CD4-positive, alpha-beta T cell treated with Interleukin-21 for 1 hour (primary cell): ENCODE measurements around the gene KPTN.

Source experiments
- DNase-seq: peaks from one replicate; pipeline ENCODE4 v3.0.0-alpha.2; 2020

The KPTN gene

DNA sequence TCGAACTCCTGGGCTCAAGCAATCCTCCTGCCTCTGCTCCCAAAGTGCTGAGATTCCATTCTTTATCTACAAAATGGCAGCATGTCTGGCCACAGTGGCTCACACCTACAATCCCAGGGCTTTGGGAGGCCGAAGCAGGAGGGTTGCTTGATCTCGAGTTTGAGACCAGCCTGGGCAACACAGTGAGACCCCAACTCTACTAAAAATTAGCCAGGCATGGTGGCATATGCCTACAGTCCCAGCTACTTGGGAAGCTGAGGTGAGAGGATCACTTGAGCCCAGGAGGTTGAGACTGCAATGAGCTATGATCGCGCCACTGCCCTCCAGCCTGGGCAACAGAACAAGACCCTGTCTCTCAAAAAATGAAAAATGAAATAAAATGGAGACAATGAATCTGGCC is 24.7 kb upstream of the KPTN start:
- DNase-seq, result no peak

DNA sequence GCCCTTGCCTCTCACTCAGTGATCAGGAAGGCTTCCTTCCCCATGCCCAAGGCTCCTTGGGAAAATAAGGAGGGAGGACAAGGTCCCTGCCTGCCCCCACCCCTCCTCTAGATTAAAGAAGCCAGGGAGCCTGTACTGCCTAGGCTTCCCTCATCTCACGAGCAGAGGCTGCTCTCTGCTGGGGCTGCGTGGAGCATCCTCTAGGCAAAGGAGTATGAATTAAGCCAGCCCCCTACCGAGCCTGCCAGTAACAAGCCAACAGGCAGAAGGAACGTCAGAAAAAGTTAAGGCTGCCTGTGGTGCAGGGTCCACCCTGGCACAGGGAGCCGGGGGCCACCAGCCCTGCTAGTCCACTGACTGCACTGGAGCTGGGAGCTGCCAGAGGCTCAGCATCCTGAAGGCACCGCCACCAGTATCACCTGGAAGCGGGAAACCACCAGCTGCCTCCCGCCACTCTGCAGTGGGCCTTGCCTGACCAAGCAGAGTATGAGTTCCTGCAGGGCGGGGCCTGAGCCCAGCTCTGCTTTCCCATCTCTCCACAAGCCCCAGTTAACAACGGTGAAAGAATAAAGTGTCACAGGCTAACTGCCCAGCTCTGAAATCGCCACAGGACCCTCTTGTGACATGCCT is 24.0 kb upstream of the KPTN start:
- DNase-seq, result no peak

DNA sequence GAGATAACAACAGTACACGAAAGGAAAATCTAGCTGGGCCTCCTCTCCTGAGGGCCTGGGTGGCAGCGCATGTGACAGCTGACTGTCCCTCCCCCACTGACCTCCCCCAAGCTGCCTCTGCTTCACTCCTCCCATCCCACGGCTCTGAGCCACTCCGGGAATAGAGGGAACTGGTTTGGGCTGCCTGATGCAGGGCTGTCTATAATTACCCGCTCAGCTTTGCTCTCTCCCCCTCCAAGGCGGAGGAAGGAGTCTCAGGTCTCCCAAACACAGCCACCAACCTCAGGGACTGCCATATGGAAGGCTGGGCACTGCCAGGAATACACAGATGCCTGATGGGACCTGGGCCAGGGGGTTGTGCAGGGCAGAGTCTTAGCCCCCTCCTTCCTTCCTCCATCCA is 23.0 kb upstream of the KPTN start:
- DNase-seq, result no peak

DNA sequence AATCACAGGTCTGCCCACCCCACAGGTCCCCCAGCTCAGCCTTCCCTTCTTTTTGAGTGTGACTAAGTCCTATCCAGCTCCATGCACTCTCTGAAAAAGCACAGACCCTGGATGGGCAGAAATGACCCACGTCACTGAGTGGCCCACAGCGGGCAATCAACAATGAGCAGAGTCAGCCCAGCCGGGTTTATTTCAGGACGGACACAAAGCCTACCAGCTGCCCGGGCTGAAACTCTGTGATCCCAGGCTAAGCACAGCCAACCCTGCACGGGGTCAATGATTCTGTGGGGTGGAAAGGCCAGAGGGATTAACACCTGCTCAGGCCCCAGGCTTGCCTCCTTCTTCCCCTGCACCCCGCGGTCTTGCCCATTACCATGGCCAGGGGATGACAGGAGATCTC is 22.4 kb upstream of the KPTN start:
- DNase-seq, result no peak

DNA sequence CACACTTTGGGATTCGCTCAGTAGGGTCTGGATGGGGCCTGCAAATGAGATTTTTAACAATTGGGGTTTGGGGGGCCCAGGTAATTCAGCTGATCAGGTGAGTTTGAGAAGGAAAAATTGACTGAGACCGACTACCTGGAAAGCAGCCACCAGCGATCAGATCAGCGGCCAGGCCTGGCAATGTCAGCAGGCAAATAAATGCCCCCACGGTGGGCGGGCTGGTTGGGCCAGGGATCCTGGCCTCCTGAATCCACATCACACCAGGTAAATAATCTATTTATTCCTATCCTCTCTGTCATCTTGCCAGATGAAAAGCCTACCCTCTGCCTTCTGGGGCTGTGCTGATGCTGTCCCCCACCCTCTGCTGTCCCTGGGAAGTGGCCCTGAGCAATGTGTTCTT is 21.5 kb upstream of the KPTN start:
- DNase-seq, result no peak

DNA sequence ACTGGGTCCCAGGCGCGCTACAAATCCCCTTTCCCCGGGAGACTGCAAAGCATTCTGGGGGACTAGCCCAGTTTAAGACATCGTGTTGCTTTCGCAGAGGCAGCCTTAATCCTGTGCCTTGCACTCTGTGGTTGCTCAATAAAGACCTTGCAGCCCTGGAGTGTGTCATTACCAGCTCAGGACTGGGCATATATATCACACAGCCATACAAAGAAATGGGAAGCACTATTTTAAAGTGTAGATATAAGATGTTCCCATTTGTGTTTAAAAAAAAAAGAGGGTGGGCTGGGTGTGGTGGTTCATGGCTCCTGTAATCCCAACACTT is 19.8 kb upstream of the KPTN start:
- DNase-seq, result no peak

DNA sequence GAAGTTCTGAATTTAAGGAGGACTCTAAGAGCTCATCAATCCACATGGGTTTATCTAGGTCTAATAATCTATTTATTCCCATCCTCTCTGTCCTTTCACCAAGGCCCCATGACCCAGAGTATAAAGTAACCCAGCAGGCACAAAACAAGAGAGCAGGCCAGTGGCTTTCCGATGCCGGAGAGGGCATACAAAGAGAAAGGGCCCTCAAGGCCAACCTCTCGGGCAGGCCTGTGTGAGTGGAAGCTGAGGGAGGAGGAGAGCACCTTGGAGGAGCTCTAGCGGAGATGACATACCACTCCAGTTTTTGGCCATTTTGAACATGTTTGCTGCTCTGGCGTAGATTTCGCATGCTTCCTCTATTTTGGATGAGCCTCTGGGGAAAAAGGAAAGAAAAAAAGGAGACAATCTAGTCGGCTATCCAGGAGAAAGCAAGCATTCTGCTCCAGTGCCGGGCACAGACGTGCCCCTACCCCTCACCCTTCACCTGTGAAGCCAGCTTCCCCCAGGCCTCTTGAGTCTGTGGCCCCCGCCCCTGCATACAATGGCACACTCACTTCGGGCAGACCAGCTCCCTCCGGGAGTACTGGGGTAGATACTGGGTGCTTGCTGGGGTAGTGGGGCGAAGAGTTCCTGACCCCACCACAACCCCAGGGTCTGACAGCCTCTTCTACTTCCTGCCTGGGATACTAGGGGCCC is 19.3 kb upstream of the KPTN start:
- no peak for DNase-seq

DNA sequence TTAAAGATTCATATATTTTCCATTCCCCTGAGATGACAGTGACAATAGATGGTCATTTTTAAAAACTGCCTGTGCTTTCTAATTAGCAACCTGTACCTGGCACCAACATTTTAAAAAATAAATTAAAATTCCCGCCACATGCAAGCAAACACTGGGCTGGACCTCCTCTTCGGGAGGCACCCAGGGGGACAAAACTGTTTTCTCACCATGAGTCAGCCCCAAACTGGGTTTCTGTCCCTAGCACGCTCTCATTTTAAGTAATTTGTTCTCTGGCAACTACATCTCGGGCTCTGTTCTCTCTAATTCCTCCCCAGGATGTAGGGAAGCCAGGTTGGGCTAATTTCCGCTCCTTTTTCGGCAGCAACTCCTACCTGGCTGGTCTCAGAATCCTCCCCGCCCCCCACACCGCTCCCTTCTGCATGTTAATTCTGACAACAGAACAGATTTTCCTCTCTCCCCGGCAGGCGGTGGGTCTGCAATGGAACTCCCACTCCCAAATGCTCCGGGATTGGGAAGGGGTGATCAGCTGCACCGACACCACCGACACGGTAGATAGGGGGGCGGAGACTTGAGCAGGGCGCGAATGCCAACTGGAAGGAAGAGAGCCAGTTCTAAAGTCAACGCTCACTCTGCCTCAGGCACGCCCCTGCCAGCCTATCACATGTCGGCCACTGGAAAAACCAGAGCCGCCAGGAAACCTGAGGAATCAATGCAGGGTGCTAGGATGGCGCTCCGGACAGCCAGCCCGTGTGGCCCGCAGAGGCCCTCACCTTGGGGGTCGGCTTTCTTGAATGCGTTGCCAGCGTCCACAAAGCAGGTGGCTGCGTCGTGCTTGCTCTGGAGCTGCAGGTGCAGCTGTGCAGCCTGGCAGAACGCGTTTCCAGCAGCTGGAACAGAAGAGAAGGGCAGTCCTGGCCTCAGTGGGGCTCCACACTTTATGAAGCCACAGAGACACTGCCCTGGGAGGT is 16.1 kb upstream of the KPTN start:
- DNase-seq, result no peak

DNA sequence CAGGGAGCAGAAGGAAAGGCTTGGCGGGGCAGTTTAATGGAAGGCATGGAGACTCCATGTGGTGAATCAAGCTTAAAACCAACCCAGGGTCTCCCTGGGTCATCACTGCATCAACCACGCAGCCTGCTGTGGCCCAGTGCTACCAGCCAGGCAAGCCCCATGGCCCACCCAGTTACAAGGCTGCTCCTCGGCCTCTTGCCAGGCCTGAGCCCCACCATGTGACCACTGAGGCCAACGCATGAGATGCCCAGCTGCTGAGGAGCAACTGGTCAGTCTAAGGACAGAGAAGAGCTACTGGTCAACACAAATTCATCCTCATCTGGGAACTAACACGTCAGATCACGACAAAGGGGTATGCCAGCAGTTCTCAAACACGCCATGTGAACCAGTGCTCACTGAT is 15.4 kb upstream of the KPTN start:
- DNase-seq, result no peak

DNA sequence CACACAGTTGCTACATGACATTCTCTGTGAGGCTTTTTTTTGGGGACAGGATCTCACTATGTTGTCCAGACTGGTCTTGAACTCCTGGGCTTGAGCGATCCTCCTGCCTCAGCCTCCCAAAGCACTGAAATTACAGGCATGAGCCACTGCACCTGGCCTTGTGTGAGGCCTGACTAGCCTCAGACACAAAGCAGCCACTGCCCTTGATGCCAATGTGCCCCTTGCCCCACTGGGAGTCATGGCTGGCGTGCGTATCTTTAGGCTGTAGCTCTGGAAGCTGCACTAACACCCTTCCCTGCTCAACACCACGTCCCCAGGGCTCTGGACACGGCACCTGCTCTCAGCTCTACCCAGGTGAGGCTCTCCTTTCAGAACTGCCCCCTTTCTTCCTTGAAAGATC is 14.5 kb upstream of the KPTN start:
- DNase-seq, result no peak

DNA sequence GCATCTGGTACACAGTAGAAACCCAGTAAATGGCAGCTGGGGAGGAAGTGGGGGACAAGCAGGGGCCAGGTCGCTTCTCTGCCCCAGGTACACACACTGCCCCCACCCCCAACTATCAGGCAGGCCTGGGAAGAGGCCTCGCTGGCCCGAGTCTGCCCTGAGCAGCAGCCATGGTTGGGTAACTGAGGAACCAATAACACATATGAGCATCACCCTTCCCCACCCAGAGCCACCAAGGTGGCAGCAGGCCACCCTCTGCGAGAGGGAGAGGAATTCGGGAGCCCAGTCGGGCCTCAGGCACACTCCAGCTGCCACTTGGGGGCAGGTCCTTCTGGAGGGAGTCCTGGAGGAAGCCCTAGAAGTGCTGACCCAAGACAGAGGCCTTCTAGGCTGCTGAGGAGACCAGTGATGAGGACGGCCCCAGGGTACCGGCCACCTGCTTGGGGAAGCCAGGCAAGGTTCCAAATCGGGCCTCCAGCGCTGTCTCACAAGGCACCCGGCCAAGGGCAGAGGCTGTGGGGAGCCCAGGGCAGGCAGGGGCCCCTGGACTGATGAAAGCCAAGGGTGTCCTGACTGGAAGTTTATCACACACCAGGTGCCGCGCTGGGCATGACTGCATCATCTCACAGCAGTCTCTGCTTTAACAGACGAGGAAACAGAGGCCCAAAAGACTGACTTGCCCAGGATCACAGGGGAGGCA is 14.0 kb upstream of the KPTN start:
- no peak for DNase-seq

DNA sequence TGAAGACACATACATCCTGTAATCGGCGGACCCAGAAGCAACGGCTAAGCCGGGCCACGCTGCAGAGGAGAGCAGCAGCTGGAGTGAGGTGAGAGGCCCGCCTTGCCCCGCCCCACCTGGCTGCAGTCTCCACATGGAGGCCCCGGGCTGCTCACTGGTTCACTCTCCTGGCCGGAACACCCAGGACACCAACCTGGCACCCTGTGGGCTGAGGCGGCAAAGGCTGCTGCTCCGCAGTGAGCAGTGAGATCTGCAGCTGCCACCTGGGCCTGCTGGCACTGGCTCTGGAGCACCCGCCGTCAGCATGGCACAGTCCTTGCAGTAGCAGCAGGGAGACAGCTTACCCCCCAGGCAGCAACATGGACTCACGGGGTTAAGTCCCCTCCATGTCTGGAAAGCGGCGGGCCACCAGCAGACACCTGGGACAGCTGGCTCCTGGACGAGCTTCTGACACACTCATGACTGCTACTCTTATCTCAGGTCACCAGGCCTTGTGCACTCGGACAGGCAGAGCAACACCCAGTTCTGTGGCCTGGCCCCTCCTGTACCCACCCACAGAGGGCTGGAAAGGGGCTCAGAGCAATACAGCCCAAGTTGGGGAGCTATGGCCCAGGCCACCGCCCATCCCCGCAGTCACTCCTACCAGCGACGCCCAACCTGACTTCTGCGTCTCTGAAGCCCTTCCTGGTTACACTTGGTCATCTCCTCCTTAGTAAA is 13.2 kb upstream of the KPTN start:
- no peak for DNase-seq

DNA sequence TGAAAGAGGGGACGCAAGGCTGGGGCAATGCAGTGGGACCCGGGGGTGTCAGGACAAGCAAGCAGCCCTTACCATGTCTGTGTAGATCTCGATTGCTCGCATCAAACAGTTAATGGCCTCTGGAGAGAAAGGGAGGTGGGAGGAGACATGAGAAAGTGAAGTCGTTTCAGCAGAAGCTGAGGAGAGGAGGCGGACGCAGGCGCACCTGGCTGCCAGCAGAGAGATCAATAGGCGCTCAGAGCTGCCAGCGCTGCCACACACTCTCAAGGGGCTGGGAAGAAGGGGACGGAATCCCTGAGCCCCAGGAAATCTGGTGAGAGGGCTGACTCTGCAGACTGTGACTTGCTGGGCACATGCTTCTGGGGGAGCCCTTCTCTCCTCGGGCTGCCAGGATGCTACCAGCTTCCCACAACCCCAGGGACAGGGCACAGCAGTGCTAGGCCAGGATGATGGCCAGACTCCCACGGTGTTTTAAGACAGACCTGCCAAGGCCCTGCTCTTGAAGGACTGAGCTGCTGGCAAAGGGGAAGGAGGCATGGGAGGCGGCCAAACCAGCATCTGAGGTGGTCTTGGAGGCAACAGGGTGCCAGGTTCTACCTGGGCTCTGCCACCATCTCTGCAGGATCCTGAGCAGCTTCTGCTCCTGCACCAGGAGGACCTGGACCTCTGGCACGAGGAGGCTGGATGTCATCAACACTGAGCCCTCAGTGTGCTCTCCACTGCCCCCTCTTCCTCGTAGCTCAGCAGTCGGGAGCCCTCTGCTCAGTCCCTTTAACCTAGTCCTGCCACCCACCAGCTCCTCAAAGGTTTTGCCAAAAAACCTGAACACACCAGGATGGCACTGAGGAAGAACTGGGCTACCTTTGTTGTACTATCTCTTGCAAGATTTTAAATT is 11.7 kb upstream of the KPTN start:
- no peak for DNase-seq

DNA sequence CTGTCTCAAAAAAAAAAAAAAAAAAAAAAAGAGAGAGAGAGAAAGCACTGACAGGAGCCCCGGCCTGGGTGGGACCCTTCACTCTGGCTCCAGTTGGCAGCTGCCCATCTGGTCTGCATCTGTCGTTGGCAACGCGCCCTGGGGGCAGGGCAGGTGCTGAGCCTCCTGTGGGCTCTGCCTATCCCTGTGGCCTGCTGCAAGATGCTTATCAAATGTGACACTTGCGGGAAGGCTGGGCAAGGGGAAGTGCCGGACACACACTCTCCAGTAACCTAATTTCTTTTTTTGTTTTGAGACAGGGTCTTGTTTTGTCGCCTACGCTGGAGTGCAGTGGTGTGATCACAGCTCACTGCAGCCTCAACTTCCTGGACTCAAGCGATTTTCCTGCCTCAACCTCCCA is 10.7 kb upstream of the KPTN start:
- no peak for DNase-seq

DNA sequence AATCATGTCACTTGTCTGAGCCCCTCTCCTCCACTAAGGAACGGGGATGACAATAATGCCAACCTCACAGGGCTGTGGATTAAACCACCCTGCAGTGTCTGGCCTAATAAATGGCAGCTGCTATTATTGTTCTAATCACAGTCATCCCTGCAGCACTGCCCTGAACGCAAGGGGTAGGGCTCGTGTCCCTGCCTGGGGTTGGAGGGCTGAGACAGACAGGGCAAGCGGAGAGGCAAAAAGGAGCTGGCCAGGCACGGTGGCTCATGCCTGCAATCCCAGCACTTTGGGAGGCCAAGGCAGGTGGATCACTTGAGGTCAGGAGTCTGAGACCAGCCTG is 10.2 kb upstream of the KPTN start:
- DNase-seq, result no peak

DNA sequence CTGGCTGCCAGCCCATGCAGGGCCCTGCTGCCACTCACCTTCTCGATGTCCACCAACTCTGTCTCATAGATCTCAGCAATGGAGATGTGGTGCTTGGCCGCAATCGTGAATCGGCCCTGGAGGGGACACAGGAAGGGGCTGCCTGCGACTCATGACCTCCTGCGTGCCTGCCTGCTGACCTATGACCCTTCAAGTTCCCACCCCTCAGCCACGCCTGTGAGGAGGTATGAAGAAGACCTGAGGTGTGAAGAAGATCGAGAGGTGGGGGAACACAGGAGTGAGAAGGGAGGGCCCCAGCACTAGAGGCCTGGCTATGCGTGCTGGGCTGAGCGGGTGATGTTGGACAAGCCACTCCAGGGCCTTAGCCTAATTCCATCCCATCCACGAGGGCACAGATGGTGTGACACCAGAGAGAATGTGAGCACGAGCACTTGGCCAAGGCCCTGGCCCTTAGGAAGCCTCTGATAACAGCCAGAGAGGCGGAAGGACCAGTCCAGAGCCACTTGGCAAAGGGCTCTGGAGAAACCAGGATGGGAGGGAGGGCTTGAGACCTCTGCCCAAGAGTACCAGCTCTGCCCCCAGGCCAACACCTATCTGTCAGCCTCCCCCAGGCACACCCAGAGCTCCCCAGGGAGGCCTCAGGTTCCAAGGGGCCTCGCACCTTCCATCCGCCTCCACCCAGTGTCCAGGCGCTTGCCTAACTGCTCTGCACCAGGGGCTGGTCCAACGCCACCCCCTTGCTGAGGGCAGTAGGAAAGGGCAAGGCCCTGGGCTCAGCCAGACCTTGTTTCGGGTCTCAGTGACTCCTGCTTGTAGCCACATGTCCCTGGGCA is 9.6 kb upstream of the KPTN start:
- DNase-seq, result no peak

DNA sequence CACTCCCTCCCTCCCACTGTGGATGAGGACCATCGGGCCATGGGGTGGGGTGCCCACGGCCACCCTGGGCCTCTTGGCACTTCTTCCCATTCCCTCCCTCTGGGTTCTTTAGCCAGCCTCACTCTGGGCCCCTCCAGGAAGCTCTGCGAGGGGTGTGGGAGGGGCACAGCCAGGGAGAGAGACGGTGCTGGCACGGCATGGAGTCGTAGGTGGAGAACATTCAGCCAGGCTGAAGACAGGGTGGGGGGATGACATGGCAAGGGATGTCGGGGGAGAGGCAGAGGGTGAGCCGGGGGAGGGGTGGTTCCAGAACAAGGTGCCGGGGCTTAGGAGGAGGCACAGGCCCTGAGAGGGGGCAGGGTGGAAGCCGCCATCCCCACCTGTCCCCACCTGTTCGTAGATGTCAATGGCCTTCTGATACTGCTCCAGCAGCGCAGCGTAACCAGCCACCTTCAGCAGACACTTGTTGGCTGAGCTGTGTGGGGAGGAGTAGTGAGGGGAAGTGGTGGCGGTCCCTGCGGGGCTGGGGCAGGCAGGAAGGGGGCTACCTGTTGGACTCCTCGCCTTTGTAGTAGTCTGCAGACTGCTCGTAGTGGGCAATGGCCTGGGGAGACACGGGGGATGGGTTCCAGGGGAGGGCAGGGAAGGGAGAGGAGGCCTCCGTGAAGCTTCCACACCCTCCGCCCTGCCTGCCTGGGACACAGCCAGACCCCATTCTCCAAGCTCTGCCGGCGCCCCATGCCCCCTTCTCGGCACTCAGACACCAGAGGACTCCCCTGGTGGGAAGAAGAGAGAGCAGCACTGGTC is 8.8 kb upstream of the KPTN start:
- no peak for DNase-seq

DNA sequence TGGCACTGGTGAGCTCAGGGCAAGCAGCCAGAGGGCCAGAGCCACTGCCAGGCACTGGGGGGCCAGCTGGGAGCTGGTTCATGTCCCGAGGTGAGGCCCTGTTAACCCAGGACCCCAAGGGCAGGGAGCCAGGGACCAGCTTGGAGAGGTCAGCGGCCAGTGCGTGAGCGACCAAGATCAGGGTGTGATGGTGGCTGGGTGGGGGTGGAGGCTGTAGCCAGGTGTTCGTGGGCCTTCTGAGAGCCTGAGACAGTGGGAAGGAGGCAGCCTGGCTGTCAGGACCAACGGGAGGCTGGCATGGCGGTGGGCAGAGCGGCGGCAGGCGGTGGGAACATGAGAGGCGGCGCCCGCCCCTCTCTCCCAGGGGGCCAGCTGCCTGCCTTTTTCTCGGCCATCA is 8.1 kb upstream of the KPTN start:
- no peak for DNase-seq

DNA sequence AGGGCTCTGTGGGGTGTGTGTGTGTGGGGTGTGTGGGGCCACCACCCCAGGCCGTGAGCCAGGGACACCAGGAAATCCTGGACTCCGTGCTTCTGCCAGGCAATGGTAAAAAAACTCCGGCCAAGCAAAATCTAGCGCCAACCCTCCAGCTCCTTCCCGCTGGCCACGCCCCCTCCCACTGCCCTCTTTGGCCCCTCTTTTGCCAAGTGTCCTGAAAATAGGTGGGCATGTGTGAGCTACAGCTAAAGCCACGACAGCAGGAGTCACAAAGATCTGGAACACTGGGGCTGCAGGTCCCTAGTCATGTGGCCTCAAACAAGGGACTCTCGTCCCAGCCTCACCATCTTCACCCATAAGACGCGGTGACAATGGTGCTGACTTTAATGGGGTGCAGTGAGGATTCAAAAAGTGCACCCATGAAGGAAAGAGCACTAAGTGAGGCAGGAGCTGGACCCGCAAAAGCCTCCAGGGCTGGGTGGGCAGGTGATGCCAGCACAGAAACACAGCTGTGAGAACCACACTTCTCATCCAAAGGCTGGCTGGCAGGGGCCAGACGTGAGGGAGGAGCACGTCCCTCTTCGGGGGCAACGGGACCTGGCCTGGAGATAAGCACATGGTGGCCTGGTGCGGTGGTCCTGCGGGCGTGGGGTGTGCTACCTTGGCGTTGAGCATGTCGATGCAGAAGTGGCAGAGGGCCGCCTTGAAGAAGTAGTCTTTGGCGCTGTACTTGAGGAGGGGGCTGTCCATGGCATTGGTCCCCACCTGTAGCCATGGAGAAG is 7.5 kb upstream of the KPTN start:
- no peak for DNase-seq
